A673 (cell line): Measurements from ENCODE around the gene CPED1. TPM values are rescaled to one million over a fixed set of nuclear protein-coding genes. Genes with fewer than 3 reads are reported as not detected.

Experiments used
- BruUV-seq: library from RNA; stranded (reverse); fragments of 400-500 nt; replicated peaks from 2 replicates; lab custom pipeline; 2021; lab: Mats Ljungman, UMichigan
- CTCF ChIA-PET: fragments of 300-600 bp; sonication (Branson Sonifier 250); formaldehyde crosslinking; loops from one replicate; lab custom pipeline; 2022; ENCODE audit warnings: antibody characterized with exemption; lab: Charles Lee
- POLR2A ChIA-PET: fragments of 300-600 bp; sonication (Branson Sonifier 250); formaldehyde crosslinking; loops from one replicate; lab custom pipeline; 2022; ENCODE audit warnings: antibody characterized with exemption; ENCODE audit not compliant: low non-redundant PET; lab: Charles Lee
- DNase-seq: peaks from one replicate; pipeline ENCODE4 v3.0.0-alpha.2; 2015; ENCODE audit warnings: low spot score
- H3K27ac ChIP-seq: fragments of 200-600 bp; sonication (generic); 2 replicates; pipeline ENCODE4 v1.5.1; 2016; ENCODE audit warnings: mixed run types, low read depth, mild to moderate bottlenecking, mixed read lengths, antibody characterized with exemption, low read length; ENCODE audit not compliant: poor library complexity, severe bottlenecking
- H3K27me3 ChIP-seq: fragments of 200-600 bp; sonication (generic); replicated peaks from 2 replicates; pipeline ENCODE4 v1.6.1; 2017; ENCODE audit warnings: mixed run types, low read depth, mild to moderate bottlenecking, mixed read lengths, antibody characterized with exemption, low read length; ENCODE audit not compliant: insufficient read depth, poor library complexity
- H3K36me3 ChIP-seq: fragments of 200-600 bp; sonication (generic); 2 replicates; pipeline ENCODE4 v1.6.1; 2016; ENCODE audit warnings: mixed run types, mild to moderate bottlenecking, mixed read lengths, antibody characterized with exemption, low read length; ENCODE audit not compliant: insufficient read depth, poor library complexity, severe bottlenecking
- H3K4me1 ChIP-seq: fragments of 200-600 bp; sonication (generic); 2 replicates; pipeline ENCODE4 v1.6.1; 2017; ENCODE audit warnings: mixed run types, mild to moderate bottlenecking, mixed read lengths, antibody characterized with exemption, low read length; ENCODE audit not compliant: insufficient read depth, poor library complexity, severe bottlenecking
- H3K4me3 ChIP-seq: fragments of 200-600 bp; sonication (generic); 2 replicates; pipeline ENCODE4 v1.5.1; 2016; ENCODE audit warnings: low read depth, mixed run types, mild to moderate bottlenecking, mixed read lengths, low read length; ENCODE audit not compliant: poor library complexity, severe bottlenecking
- H3K9me3 ChIP-seq: fragments of 200-600 bp; sonication (generic); 2 replicates; pipeline ENCODE4 v1.6.1; 2016; ENCODE audit warnings: mixed run types, low read depth, mild to moderate bottlenecking, mixed read lengths, antibody characterized with exemption, low read length; ENCODE audit not compliant: poor library complexity, severe bottlenecking
- EZH2 ChIP-seq: fragments of 200-600 bp; sonication (generic); IDR thresholded peaks from 2 replicates; pipeline ENCODE4 v1.6.1; 2017; ENCODE audit warnings: borderline replicate concordance, low read depth, mild to moderate bottlenecking, mixed read lengths, antibody characterized with exemption, low read length; ENCODE audit not compliant: poor library complexity, severe bottlenecking
- intact Hi-C: fragments of 100-400 bp; cut with micrococcal nuclease; formaldehyde crosslinking; loops from one replicate; pipeline ENCODE4 v1.10.0; 2022; ENCODE audit not compliant: unreplicated experiment
- total RNA-seq: library from RNA; stranded (reverse); gene quantifications from 2 replicates; pipeline ENCODE4 v1.2.3, GENCODE V29; 2021
- TF ChIP-seq, protein P1 (sequence below): fragments of 300-800, 200-600 bp; sonication (generic); conservative IDR thresholded peaks from 2 replicates; pipeline ENCODE4 v1.5.1; 2017; ENCODE audit warnings: low read depth, mild to moderate bottlenecking, antibody characterized with exemption, low read length, moderate library complexity, mixed read lengths

Gene CPED1
- total RNA-seq, 1 experiment from 2014 or later = 0.15 TPM

DNA sequence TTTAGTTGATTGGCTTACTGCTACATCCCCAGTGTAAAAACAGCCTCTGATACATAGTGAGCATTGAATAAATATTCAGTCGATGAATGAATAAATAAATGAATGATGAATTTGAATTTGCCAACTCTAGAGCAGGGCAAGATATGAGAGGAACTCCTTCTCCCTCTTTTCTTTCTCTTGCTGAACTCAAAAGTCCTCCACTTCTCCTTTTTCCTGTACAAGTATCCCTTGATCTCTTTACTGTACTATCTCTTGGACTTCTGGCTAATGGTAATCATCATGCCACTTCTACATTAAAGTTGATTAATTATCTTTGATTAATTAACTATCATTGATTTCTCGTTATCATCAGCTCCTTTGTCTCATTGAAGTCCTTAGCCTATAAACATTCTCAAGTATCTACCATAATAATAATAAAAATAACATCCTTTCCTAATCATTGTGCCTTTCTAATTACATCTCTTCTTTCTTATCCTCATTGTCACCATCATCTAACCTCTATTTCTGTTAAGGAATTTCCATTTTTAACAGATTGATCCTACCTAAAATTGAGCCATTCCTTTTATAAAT is 10.6 kb downstream of the CPED1 start:
- CTCF ChIA-PET = no interaction called here
- intact Hi-C loops = loop anchor here (10.0 kb wide), 1 partner anchor 546 kb away; no protein-coding TSS in a partner anchor
- DNase-seq = no peak
- BruUV-seq = no TSS peak
- POLR2A ChIA-PET = no interaction called here
- Histone ChIP-seq H3K4me3 (no peak overlapping the region), H3K36me3 (no peaks in the 10 kb centered on the region), H3K9me3 (no peaks in the 10 kb centered on the region), H3K27ac (no peak overlapping the region), H3K4me1 (peaks cover 31% of the 10 kb centered on the region), H3K27me3 (no peaks in the 10 kb centered on the region)
- TF ChIP-seq, protein P1, sequence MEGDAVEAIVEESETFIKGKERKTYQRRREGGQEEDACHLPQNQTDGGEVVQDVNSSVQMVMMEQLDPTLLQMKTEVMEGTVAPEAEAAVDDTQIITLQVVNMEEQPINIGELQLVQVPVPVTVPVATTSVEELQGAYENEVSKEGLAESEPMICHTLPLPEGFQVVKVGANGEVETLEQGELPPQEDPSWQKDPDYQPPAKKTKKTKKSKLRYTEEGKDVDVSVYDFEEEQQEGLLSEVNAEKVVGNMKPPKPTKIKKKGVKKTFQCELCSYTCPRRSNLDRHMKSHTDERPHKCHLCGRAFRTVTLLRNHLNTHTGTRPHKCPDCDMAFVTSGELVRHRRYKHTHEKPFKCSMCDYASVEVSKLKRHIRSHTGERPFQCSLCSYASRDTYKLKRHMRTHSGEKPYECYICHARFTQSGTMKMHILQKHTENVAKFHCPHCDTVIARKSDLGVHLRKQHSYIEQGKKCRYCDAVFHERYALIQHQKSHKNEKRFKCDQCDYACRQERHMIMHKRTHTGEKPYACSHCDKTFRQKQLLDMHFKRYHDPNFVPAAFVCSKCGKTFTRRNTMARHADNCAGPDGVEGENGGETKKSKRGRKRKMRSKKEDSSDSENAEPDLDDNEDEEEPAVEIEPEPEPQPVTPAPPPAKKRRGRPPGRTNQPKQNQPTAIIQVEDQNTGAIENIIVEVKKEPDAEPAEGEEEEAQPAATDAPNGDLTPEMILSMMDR = no peak
- TF ChIP-seq EZH2 = no peak

DNA sequence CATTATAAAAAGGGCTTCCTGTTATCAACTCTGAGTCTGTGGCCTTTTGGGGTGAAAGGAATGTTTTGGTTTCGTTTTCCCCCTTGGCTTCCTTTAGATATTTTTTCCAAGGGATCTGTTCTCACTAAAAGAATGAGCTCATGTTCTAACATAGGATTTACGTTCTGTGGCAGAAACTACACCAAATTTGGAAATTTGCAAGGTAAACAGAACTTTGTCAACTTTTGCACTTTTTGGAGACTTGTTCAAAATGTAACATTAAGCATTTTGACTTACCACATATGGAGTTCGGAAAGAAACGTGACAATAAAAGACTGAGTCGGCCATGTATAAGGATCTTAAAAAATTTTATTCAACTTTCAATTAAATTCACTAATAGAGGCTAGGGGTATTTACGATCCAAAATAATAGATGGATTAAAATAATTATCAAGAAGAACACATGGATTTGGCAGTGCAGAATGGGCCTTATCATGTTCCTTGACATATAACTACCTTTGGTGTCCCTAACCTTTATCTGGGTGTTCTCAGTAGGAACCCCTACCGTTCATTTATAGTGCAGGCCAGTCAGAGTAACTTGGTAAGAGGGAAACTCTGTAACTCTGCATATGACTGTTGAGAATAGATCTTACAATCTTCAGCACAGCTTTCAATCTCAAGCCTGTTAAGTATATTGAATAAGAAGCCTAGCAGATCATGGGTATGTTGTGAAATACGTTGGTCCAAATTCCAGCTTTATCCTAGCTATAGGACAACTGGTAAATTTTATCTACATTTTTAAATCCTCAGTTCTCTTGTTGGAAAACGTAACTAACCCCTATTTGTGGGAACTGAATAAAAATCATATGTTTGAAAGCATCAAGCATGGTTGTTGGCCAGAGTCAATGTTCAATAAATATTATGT is 11.8 kb downstream of the CPED1 start:
- DNase-seq = no peak
- H3K4me3 ChIP-seq = no peak overlapping the region
- BruUV-seq = no TSS peak
- no peaks in the 10 kb centered on the region for H3K27me3 ChIP-seq
- H3K9me3 ChIP-seq = no peaks in the 10 kb centered on the region
- TF ChIP-seq EZH2 = no peak
- TF ChIP-seq, protein P1 = no peak
- ChIA-PET POLR2A (no interaction called here), CTCF (no interaction called here)
- no peaks in the 10 kb centered on the region for H3K36me3 ChIP-seq
- H3K27ac ChIP-seq = no peak overlapping the region
- peaks cover 22% of the 10 kb centered on the region for H3K4me1 ChIP-seq
- intact Hi-C loops = loop anchor here (2.0 kb wide), 1 partner anchor 20 kb away; no protein-coding TSS in a partner anchor

DNA sequence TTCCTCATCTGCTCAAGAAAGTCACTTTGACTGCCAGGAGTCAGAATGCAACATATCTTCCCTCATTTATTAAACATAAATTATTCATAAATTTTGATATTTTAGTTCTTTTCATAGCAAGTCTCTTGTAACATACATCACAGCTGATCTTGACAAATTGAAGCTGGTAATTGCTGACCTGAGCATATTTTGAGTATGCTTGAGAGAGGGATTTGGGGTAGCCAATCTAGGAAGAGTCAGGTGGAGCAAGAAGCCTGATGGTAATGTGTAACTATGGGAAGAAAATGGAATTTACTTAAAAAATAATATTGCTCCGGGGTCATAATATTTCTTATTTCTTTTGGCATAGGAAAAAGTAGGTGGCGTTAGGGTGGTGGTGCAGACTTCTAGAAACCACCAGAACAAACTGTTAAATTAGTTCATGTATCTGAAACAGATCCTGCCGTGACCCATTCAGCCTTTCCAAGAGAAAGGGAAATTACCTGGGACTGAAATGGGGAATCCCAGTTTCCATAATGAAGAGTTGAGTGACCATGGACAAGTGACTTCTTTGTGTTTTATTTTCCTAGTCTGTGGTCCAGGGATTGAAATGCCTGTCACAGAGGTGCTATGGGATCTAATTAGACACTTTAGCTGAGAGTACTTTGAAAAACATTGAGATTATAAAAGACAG is 12.9 kb downstream of the CPED1 start:
- Histone ChIP-seq H3K4me3 (no peak overlapping the region), H3K27ac (no peak overlapping the region), H3K4me1 (peaks cover 13% of the 10 kb centered on the region), H3K9me3 (no peaks in the 10 kb centered on the region), H3K27me3 (no peaks in the 10 kb centered on the region), H3K36me3 (no peaks in the 10 kb centered on the region)
- intact Hi-C loops = loop anchor here (2.0 kb wide), 1 partner anchor 19 kb away; no protein-coding TSS in a partner anchor
- TF ChIP-seq, protein P1 = no peak
- no peak for TF ChIP-seq EZH2
- POLR2A ChIA-PET = no interaction called here
- no TSS peak for BruUV-seq
- no peak for DNase-seq
- CTCF ChIA-PET = no interaction called here
